Measurements from ENCODE around the gene CCNT1.
"Not testable (repeated sequence)": the region's sequence is repeated elsewhere in the genome, so short reads cannot be mapped to it uniquely, and the experiment has no call there.

Gene CCNT1

DNA sequence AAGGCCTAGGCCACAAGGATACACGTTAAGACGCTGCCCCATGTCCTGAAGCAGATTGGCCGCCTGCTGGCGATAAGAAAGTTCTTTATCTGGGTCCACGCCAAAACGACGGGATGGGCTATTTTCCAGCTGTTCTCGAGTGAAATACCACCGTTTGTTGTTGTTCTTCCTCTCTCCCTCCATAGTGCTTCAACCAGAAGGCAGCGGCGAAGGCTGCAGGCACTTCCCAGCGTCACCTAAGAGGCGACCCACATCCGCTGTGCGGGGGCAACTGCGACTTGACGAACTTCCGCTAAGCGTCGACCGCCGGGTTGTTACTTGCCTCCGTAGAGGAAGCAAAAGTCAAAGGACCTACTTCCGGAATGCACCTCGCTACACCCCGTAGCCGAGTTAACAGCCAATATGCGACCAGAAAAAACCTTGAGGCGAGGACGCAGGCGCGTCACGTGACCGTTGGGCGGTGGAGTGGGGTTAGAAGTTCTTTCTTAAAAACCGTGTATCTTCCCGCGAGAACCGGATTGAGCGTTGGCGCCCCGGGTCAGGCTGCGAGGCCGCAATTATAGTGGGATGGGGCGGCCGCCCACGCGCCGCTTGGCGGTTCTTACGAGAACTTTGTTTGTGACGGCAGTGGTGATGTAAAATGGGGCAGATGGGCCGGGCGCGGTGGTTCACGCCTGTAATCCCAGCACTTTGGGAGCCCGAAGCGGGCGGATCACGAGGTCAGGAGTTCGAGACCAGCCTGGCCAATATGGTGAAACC lies at the start of gene CCNT1:
Gene CCNT1 (minus strand): TSS at position 215 of the 759 bp plus-strand sequence. CDS start 32 bp downstream, at position 183.
- peak; percentile 99 for DNase-seq

DNA sequence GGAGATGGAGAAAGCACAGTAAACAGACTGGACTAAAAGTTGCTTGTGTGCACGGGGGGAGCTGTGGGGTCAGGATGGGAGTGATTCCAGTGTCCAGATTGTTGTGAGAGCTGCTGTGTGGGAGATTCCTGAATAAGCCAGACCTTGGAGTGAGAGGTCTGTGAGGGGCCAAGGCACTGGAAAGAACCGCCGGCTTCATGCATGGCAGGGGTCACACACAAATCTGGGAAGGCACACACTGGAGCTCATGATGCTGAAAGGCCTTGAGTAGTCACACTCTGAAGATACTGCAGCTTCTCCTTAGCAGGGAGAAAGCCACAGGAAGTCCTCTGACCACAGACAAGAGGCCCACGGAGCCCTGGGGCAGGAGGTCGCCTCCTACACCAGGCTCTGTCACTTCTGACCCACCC lies 49.3 kb upstream of the CCNT1 start:
- DNase-seq = no peak

DNA sequence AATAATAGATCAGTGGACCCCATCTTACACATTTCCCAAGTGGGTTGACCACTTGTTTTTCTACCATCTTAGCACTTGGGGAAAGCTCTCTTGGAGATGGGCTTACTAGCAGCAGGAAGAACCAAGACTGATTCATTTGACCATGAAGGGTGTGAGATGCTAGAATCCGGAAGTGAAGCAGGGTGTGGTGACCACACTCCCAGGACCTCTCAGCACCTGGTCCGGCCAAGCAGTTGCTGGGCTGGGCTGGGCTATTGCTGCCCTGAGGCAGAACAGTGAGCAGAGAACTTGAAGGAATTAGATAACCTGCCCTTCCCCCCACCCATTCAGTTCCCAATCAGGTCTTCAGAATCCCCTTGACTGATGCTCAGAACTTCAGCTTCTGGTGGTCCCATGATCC lies 48.0 kb upstream of the CCNT1 start:
- no peak for DNase-seq

DNA sequence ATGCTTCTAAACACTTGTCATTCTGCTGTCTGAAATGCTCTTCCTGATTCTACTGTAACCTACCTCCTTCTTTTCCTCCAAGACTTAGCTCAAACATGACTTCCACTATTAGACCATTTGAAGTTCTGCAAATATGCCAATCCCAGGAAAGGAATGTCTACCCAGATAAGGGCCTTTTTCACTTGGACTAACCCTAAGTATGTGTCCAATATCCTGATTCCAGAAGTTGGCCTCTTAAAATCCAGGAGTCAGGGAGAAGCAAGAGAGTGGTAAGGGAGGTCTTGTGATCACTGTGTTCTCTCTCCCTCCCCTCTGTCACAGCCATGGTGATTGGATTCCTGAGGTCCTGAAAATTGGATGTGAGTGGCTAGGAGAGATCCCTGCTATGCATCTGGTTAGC lies 42.2 kb upstream of the CCNT1 start:
- no peak for DNase-seq

DNA sequence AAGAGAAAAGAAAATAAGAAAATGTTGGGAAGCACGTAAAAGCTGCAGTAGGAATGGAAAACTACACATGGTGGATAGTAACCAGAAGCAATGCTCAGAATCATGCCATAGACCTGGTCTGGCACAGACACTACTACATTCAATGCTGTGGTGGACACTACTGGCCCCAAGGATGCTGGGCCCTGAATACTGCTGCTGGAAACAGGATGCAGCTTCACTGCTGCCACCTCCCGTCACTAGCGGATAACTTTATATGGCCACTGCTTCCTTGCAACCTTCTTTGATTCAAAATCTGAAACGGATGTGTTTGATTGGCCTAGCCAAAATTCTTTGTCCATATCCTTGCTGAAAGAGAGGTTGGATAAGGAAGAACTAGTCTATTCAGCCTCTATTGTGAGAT lies 41.7 kb upstream of the CCNT1 start:
- DNase-seq = no peak

DNA sequence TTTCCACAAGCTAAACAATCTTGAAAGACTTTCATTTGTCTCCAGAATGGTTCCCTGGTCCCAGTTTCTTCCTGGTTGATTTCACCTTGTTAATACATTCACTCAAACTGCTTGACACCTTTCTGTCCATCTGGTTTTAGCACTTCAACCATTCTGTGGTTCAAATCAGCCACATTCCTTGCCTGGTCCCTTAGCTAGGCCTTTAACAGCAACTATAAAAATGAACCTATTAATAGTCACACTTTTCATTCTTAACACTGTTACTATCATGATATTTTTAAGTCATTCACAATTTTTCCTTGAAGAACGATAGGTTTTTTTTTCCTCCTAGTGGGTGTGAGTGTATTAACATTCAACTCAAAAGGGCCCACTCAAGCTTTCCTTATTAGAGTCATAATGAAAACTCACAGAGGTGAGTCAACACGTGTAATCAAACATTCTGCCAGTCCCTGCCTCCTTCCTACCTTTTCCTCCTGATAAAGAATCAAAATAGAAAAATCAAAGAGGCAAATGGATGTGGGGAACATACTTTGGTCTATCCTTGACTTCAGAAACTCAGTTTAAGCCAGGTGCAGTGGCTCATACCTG lies 34.4 kb upstream of the CCNT1 start:
- no peak for DNase-seq

DNA sequence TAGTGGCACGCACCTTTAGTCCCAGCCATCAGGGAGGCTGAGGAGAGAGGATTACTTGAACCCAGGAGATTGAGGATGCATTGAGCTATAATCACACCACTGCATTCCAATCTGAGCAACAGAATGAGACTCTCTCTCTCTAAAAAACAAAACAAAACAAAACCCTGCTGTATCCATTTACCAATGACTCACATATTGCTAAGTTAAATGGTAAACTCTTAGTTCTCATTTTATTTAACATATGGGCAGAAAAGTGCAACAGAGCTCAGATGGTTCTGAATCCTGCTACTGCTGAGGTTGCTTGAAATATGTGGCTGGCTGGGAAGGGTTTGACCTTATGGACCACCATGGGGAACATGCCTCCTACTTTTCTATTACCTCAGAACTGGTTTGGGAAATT lies 33.7 kb upstream of the CCNT1 start:
- no peak for DNase-seq

DNA sequence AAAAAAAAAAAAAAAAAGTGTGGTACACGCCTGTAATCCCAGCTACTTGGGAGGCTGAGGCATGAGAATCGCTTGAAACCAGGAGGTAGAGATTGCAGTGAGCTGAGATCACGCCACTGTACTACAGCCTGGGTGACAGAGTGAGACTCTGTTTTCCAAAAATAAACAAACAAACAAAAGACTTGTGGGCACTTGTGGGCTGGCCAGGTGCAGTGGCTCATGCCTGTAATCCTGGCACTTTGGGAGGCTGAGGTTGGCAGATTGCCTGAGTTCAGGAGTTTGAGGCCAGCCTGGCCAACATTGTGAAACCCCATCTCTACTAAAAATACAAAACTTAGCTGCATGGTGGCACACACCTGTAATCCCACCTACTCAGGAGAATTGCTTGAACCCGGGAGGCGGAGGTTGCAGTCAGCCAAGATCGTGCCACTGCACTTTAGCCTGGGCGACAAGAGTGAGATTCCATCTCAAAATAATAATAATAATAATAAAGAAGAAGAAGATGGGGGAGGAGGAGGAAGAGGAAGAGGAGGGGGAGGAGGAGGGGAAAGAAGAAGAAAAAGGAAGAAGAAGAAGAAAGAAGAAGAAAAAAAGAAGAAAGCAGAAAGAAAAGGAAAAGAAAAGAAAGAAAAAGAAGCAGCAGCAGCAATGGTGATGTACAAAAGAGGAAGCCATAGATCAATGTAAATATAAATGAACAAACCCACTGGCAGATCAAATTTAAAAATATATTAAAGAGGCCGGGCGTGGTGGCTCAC lies 27.9 kb upstream of the CCNT1 start:
- peak; percentile 61 for DNase-seq

DNA sequence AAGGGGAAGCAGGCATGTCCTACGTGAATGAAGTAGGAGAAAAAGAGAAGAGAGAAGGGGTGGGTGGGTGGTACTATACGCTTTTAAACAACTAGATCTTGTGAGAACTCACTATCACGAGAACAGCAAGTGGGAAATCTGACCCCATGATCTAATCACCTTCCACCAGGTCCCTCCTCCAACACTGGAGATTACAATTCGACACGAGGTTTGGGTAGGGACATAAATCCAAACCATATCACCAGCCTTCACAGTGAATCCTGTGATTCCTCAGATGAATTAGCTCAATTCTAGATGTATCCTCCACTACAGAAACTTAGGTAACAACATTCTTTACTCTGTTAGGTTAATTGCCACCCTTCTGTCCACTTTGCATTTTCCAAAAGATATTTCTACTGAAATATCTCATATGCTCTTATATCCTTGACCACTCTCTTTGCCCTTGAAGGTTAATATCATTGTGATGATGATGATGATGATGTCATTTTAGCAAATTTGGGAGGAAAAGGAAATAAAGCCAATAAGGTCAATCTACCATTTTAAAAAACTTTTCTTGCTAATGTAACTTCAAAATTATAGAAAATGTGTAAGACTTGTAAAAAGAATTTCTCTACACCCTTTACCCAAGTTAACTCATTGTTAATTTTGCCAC lies 23.2 kb upstream of the CCNT1 start:
- DNase-seq = no peak

DNA sequence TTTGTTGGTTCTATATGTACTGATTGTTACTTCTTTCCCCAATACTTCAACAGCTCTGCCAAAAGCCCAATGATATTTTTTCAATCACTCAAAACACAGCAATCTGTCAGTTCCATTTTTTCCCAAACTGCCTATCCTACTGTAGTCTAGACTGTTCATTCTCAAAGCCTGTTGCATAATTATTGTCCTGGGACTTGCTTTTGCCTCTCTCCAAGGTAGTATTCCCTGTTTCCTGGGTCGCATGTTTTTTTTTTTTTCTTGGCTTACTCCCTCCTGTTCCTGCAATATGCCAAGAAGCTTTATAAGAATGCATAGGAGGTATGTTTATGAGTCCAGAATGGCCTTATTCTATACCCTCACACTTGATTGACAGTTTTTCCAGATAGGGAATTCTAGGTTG lies 19.9 kb upstream of the CCNT1 start:
- DNase-seq = no peak

DNA sequence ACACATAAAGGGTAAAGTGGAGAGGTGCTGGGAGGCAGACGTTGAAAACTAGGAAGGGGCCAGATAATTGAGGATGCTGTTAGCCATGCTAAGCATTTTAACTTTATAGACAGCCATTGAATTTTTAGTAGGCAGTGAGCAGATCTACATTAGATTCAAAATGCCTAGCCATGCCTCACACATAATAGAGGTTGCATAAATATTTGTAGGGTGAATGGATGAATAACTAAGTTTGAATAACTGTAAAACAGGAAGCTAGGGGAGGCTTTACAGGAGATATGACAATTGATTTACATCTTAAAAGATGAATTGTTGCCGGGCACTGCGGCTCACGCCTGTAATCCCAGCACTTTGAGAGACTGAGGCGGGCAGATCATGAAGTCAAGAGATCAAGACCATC lies 12.3 kb upstream of the CCNT1 start:
- DNase-seq = no peak

DNA sequence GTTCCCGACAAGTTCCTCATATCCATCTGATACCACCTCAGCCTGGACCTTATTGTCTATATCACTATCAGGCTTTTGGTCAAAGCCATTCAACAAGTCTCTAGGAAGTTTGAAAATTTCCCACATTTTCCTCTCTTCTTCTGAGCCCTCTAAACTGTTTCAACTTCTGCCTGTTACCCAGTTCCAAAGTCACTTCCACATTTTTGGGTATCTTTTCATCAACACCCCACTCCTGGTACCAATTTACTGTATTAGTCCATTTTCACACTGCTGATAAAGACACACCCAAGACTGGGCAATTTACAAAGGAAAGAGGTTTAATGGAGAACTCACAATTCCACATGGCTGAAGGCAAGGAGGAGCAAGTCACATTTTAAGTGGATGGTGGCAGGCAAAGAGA lies 4.2 kb upstream of the CCNT1 start:
- not testable (repeated sequence) for DNase-seq

DNA sequence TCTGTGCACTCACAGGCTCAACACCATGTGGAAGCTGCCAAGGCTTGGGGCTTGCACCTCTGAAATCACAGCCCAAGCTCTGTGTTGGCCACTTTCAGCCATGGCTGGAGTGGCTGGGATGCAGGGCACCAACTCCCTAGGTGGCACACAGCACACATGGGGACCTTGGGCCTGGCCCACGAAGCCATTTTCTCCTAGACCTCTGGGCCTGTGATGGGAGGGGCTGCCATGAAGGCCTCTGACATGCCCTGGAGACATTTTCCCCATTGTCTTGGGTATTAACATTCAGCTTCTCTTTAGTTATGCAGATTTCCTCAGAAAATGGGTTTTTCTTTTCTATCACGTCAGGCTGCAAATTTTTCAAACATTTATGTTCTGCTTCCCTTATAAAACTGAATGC lies 3.7 kb upstream of the CCNT1 start:
- not testable (repeated sequence) for DNase-seq

DNA sequence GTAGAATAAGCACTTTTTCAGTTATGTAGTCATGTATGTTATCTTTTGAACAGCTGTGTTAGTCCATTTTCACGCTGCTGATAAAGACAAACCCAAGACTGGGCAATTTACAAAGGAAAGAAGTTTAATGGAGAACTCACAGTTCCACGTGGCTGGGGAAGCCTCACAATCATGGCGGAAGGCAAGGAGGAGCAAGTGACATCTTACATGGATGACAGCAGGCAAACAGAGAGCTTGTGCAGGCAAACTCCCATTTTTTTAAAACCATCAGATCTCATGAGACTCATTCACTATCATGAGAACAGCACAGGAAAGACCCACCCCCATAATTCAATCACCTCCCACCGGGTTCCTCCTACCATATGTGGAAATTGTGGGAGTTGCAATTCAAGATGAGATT lies 2.5 kb upstream of the CCNT1 start:
- not testable (repeated sequence) for DNase-seq

DNA sequence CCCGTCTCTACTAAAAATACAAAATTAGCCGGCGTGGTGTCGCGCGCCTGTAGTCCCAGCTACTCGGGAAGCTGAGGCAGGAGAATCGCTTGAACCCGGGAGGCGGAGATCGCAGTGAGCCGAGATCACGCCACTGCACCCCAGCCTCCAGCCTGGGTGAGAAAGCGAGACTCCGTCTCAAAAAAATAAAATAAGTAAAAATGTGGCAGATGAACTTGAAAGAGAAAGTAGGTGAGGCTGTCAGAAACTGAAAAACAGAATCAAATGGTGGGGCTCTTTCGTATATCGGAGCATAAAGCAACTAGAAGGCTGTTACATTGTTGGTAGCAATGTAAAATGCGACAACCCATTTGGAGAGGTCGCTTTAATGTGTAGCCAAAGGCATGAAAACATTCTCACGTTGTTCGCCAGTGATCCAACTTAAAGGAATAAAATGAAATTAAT lies 767 bp upstream of the CCNT1 start:
- no peak for DNase-seq

DNA sequence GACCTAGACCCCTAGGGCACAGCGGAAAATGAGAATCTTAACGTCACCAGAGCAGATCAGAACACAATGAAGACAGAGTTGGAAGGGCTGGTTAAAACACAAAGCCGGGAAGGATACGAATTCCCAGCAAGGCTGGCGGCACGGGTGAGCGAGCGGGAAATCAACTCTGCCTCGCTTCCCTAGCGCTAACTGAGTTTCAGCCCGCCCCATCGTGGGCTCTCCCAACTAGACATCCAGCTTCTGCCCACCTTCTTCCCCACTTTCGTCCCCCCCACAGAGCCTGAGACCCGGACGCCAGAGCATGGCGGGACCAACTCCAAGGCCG lies 377 bp downstream of the CCNT1 start:
- DNase-seq = no peak

DNA sequence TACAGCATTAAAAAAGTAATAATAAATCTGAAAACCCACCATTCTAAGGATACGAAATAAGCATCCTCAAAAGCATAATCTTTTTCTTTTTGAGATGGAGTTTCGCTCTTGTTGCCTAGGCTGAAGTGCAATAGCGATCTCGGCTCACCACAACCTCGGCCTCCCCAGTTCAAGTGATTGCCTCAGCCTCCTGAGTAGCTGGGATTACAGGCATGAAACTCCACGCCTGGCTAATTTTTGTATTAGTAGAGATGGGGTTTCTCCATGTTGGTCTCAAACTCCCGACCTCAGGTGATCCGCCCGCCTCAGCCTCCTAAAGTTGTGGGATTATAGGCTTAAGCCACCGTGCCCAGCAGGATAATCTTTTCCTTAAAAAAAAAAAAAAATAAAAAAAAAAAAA lies 4.3 kb downstream of the CCNT1 start:
- no peak for DNase-seq

DNA sequence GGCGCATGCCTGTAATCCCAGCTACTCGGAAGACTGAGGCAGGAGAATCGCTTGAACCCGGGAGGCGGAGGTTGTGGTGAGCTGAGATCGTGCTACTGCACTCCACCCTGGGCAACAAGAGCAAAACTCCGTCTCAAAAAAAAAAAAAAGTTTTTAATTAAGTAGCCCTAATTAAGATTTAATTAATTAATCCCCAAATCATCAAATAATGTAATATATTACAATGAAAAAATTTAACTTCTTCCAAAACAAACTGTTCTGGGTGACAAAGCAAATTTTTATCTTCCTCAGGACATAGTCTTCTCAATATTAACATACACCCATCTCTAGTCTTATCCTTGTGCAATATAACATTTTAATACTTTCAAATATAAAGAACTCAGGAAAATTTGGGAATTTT lies 17.7 kb downstream of the CCNT1 start:
- not testable (repeated sequence) for DNase-seq

DNA sequence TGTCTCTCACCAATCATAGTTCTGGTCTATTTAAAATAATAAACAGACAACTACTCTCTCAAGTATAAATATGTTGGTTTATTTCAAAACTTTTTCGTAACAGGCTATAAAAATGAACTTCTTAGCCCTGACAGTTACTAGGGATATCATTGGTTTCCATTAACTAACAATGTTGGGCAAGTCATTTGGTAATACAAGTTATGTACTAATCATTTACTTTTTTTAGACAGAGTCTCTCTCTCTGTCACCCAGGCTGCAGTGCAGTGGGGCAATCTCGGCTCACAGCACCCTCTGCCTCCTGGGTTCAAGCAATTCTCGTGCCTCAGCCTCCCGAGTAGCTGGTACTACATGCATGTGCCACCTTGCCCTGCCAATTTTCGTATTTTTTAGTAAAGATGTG lies 19.9 kb downstream of the CCNT1 start:
- no peak for DNase-seq

DNA sequence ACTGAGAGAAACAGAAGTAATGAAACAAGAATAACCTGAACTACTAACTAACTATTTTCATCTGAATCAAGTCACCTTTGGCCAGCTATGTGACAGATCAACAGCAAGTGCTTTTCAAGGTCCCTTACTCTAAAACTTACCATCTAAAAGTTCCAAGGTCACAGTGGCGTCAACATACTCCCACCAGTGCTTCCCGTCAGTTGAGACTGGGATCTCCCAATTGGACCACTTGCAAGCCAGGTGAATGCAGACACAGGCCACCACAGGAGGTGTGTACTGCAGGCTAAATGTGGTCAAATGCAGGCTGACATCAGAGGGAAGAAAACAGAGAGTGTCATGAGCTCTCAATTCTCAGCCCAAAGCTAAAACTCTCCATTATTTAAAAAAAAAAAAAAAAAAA lies 20.6 kb downstream of the CCNT1 start:
- DNase-seq = no peak

DNA sequence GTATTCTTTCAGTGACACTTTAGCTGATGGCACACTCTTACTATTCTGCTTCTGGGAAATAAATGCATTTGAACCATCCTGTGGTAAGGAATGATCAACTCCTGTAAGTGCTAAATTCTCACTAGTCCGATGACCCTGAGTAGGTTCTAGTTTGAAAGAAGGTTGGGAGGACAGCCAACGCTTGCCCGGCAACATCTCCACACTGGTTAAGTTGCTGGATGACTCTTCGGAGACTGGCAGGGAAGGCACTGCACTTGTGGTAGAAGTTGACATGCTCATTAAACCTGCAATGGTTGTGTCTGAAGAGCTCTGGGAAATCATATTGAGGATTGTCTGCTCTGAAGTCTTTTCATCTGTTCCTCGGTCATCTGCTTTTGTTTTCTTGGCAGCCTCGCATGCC lies 22.5 kb downstream of the CCNT1 start:
- no peak for DNase-seq

DNA sequence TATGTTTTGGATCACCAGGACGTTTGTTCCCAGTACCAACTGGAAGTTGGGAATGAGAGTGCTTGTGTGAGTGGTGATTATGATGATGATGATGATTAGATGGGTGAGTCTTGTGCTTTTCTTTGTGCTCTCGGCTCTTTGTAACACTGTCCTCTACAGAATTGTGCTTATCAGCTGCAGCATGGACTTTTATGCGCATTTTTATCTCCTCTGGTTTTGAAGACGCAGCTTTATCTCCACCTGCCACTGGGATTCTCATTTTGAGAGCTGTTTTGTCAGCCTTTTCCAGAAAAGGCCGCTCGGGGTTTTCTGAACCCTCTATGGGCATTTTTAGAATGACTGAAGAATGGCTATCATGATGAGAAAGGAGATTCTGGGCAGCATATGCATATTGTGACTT lies 22.9 kb downstream of the CCNT1 start:
- DNase-seq = no peak

DNA sequence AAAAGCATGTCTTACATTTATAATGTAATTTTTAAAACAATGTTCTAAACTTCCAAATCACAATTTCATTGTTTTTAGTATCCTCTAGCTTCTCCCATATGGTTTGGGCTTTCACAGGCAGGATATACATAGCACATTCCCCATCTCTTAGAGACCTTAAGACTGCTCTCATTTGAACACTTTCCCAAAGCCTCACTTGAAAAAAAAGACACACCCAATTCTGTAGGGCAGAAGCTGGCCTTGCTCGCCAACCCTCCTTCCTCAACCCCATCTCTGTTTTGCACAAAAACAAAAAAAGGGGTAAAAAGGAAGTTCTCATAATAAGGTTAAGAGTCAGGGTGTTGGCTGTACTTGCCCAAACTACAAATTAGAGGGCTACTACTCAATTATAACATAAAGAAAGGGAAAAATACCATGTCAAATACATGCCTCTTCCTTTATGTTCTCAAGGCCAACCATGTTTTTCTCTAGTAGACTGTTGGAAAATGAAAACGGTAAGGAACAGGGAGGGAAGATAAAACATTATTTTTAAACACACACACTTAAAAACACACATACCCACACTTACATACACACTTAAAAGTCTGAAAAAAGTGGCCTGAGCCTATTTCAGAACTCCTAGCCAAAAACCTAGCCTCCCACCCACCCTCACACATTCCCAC lies 24.6 kb downstream of the CCNT1 start:
- DNase-seq = no peak
